Large intestine (tissue), 3 donors: Measurements from ENCODE around the gene AVPI1. TPM values are rescaled to one million over a fixed set of nuclear protein-coding genes. Genes with fewer than 3 reads are reported as not detected.
A peak's percentile ranks its signal among the peaks of the same experiment; 100 is the strongest.
"Not testable (repeated sequence)": the region's sequence is repeated elsewhere in the genome, so short reads cannot be mapped to it uniquely, and the experiment has no call there.

Experiments used
- DNase-seq, 2 donors: peaks; one replicate each; pipeline versions ENCODE4 v3.0.0 to v3.0.0-alpha.2; 2013
- H3K27ac ChIP-seq: one replicate; pipeline ENCODE4 v1.5.1; 2013; ENCODE audit warnings: low read length
- H3K27me3 ChIP-seq: 2 replicates; pipeline ENCODE4 v1.6.1; 2013; ENCODE audit warnings: low read length; ENCODE audit not compliant: control insufficient read depth, insufficient read depth
- H3K36me3 ChIP-seq: 2 replicates; pipeline ENCODE4 v1.6.1; 2013; ENCODE audit warnings: low read length; ENCODE audit not compliant: control insufficient read depth, insufficient read depth
- H3K4me1 ChIP-seq: one replicate; pipeline ENCODE4 v1.6.1; 2013; ENCODE audit warnings: low read length; ENCODE audit not compliant: control insufficient read depth, insufficient read depth
- H3K4me3 ChIP-seq: one replicate; pipeline ENCODE4 v1.5.1; 2013; ENCODE audit warnings: low read length
- H3K9me3 ChIP-seq: one replicate; pipeline ENCODE4 v1.6.1; 2013; ENCODE audit warnings: mild to moderate bottlenecking, low read depth, low read length, moderate library complexity; ENCODE audit not compliant: control insufficient read depth
- WGBS: methylation state at CpG from one replicate; pipeline ENCODE4 v1.1.5; 2013; ENCODE audit warnings: low lambda C conversion rate; ENCODE audit not compliant: insufficient coverage; 5-methylcytosine and 5-hydroxymethylcytosine counted together
- polyA plus RNA-seq: library from polyadenylated mRNA; unstranded; fragments of 120-200 nt; gene quantifications from one replicate; pipeline ENCODE4 v1.2.1, GENCODE V29; 2013

The AVPI1 gene
- polyA plus RNA-seq, 1 donor = 56.5 TPM

GRCh38 chr10:97659589-97659988 lies 27.5 kb downstream of the AVPI1 start:
- Histone ChIP-seq H3K36me3 (peaks cover 31% of the 10 kb centered on the region), H3K27ac (no peak overlapping the region), H3K4me1 (peaks cover 25% of the 10 kb centered on the region), H3K27me3 (no peaks in the 10 kb centered on the region), H3K9me3 (no peaks in the 10 kb centered on the region), H3K4me3 (no peak overlapping the region)
- no peak for DNase-seq
- WGBS = 56% methylated on average over 1 of the region's 1 CpG

GRCh38 chr10:97656777-97657176 lies 30.3 kb downstream of the AVPI1 start:
- no peak overlapping the region for H3K27ac ChIP-seq
- H3K36me3 ChIP-seq = peaks cover 46% of the 10 kb centered on the region
- H3K27me3 ChIP-seq = no peaks in the 10 kb centered on the region
- no peak overlapping the region for H3K4me3 ChIP-seq
- DNase-seq = no peak
- WGBS = no CpG with 5 or more reads among the region's 5 CpGs
- no peaks in the 10 kb centered on the region for H3K9me3 ChIP-seq
- H3K4me1 ChIP-seq = peaks cover 4% of the 10 kb centered on the region

- DNase-seq = no peak
- Histone ChIP-seq H3K27ac (no peak overlapping the region), H3K4me1 (peaks cover 17% of the 10 kb centered on the region), H3K36me3 (peaks cover 51% of the 10 kb centered on the region), H3K27me3 (no peaks in the 10 kb centered on the region), H3K9me3 (no peaks in the 10 kb centered on the region), H3K4me3 (no peak overlapping the region)
- WGBS = no CpG with 5 or more reads among the region's 3 CpGs
Measured at GRCh38 chr10:97651773-97652172, 35.3 kb downstream of the AVPI1 start.

DNA sequence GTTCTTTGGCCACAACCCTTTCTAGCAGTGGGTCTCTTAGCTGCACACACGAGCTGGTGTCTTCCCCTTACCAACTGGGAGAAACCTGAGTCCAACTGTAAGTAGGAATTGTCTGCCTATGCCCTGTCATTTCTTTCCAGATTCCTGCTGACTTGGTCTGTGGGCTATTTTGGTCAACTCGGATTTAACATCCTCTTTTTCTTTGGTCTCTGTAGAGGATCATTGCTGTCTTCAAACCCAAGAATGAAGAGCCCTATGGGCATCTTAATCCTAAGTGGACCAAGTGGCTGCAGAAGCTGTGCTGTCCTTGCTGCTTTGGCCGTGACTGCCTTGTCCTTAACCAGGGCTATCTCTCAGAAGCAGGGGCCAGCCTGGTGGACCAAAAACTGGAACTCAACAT lies 36.3 kb downstream of the AVPI1 start:
- Histone ChIP-seq H3K9me3 (no peaks in the 10 kb centered on the region), H3K27me3 (no peaks in the 10 kb centered on the region), H3K4me3 (no peak overlapping the region), H3K4me1 (peaks cover 17% of the 10 kb centered on the region), H3K27ac (no peak overlapping the region), H3K36me3 (peaks cover 45% of the 10 kb centered on the region)
- no peak for DNase-seq
- WGBS = no CpG with 5 or more reads among the region's 3 CpGs

GRCh38 chr10:97649405-97649750 lies 37.7 kb downstream of the AVPI1 start:
- Histone ChIP-seq H3K4me1 (peaks cover 17% of the 10 kb centered on the region), H3K36me3 (peaks cover 52% of the 10 kb centered on the region), H3K27ac (peak overlapping the region; percentile 82)
- no CpG with 5 or more reads among the region's 4 CpGs for WGBS
- DNase-seq, H3K9me3 ChIP-seq, H3K4me3 ChIP-seq, H3K27me3 ChIP-seq: not testable (repeated sequence)

DNA sequence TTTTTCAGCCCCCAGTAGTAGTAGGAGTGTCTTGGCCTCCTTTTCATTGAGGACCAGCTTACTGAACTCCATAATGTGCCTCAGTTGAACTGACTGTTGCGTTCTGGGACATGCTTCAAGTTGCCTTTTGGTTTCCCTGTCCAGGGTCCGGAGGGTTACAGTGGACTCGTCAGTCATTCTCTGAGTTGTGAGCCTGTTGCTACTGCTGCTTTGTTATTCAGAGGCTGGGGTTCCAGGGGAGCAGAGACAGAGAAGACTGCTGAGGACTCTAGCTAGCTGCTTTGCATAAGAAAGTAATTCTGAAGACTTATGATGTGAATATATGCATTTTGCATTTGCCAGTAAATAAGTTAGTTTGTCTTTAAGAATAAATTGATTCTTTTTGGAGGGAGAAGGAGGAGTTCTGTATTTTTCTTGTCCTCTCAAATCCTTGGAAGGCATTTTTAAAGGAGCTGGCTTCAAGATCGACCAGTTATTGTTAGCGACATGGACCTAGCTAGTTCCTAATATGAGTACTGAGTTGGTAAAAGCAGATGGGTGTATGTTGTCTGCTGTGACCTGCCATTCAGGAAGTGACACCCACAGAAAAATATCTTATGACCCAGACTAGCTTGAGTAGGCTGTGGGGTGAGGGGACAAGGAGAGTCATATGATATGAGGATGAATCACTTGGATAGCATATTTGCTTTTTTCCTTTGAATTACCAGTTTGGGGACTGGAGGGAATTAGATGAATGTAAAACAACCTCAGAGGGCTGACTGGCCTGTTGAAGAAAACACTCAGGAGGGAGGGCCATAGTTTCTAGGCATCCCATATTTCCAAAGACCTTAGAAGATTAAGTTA lies 38.3 kb downstream of the AVPI1 start:
- H3K4me3 ChIP-seq = no peak overlapping the region
- no peaks in the 10 kb centered on the region for H3K9me3 ChIP-seq
- peaks cover 17% of the 10 kb centered on the region for H3K4me1 ChIP-seq
- H3K36me3 ChIP-seq = peaks cover 51% of the 10 kb centered on the region
- peak overlapping the region; percentile 82 for H3K27ac ChIP-seq
- H3K27me3 ChIP-seq = no peaks in the 10 kb centered on the region
- peak; percentile 58 to 80 for DNase-seq
- WGBS = no CpG with 5 or more reads among the region's 5 CpGs

- peak in 1 of 2 donors; percentile 39 for DNase-seq
- Histone ChIP-seq H3K9me3 (no peaks in the 10 kb centered on the region), H3K4me3 (no peak overlapping the region), H3K4me1 (peaks cover 22% of the 10 kb centered on the region), H3K27me3 (no peaks in the 10 kb centered on the region), H3K36me3 (peaks cover 45% of the 10 kb centered on the region), H3K27ac (peak overlapping the region; percentile 35)
- no CpG with 5 or more reads among the region's 1 CpG for WGBS
Measured at GRCh38 chr10:97647556-97647955, 39.5 kb downstream of the AVPI1 start.

DNA sequence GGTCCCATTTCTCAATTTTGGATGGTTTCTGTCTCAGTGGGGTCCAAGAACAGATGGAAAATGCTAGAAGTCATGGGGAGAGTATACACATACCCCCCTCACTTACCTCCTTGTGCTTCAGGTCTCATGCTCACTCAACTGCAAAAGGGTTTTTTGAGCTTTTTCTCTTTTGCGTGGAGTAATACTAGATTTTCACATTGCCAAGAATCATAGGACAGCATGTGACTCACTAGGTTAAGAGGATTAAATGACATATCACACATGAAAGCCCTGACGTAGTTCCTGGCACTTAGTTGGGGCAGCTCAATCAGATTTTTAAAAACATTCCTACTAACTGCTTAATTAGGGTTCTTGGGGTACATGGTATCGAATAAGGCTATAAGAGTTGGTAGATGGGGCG lies 42.1 kb downstream of the AVPI1 start:
- Histone ChIP-seq H3K9me3 (no peaks in the 10 kb centered on the region), H3K27ac (no peak overlapping the region), H3K27me3 (no peaks in the 10 kb centered on the region), H3K36me3 (peaks cover 23% of the 10 kb centered on the region), H3K4me1 (peaks cover 17% of the 10 kb centered on the region), H3K4me3 (no peak overlapping the region)
- no peak for DNase-seq
- WGBS = no CpG with 5 or more reads among the region's 4 CpGs

DNA sequence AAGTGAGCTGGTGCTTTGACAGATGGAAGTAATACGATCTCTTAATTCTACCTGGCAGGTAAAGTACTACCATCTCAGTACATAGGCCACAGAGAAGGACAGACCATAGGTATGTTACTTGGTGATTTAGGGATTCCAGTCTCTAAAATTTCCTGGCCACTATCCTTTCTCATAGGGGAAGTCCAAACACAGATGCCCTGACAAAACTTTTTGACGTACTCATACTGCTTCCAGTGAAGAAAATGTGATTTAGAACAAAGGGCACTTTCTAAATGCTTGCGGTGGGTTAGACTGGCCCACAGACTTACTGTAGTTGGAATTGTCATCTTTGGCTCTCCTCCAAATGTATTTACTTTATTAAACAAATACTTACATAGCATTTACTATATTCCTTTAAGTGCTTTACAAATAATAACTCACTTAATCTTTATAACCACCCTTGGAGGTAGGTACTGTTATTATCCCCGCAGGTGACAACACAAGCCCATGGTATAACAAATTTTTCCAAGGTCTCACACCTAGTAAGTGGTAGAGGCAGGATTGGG lies 43.5 kb downstream of the AVPI1 start:
- Histone ChIP-seq H3K4me1 (peaks cover 9% of the 10 kb centered on the region), H3K27me3 (no peaks in the 10 kb centered on the region), H3K27ac (no peak overlapping the region), H3K36me3 (peaks cover 22% of the 10 kb centered on the region), H3K9me3 (no peaks in the 10 kb centered on the region), H3K4me3 (no peak overlapping the region)
- no CpG with 5 or more reads among the region's 4 CpGs for WGBS
- no peak for DNase-seq

DNA sequence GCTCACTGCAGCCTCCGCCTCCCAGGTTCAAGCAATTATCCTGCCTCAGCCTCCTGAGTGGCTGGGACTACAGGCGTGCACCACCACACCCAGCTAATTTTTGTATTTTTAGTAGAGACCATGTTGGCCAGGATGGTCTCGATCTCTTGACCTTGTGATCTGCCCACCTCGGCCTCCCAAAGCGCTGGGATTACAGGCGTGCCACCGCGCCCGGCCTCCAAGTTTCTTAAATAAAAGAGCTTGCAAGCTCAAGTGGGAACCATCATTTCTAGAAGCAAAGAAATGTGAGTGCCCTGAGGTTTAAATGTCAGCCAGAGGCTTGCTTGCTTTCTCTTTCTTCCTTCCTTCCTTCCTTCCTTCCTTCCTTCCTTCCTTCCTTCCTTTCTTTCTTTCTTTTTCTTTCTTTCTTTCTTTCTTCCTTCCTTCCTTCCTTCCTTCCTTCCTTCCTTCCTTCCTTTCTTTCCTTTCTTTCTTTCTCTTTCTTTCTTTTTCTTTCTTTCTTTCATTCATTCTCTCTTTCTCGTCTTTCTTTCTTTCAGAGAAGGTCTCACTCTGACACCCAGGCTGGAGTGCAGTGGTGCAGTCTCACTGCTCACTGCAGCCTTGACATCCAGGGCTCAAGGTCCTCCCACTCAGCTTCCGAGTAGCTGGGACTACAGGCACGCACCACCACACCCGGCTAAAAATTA lies 44.4 kb downstream of the AVPI1 start:
- not testable (repeated sequence) for H3K9me3 ChIP-seq, H3K27ac ChIP-seq, DNase-seq, H3K4me3 ChIP-seq, H3K4me1 ChIP-seq, H3K27me3 ChIP-seq
- 89% methylated on average over 1 of the region's 13 CpGs for WGBS
- H3K36me3 ChIP-seq = peaks cover 19% of the 10 kb centered on the region
